GM04503 (cell line): Measurements from ENCODE around the gene METTL13.
A peak's percentile ranks its signal among the peaks of the same experiment; 100 is the strongest.

Experiments
- DNase-seq: peaks from one replicate; pipeline ENCODE4 v3.0.0-alpha.2; 2012; ENCODE audit warnings: low read depth

METTL13 gene

GRCh38 chr1:171781176-171781875, at the start of gene METTL13:
TSS of gene METTL13 (plus strand) at chr1:171781660. CDS start at chr1:171781968, 308 bp downstream.
- peak; percentile 97 for DNase-seq

- DNase-seq = no peak
These were observed 45.3 kb upstream of the METTL13 start for GRCh38 chr1:171736196-171736595.

- DNase-seq = no peak
These were observed 42.5 kb upstream of the METTL13 start for GRCh38 chr1:171738911-171739310.

GRCh38 chr1:171739656-171740055, 41.8 kb upstream of the METTL13 start:
- no peak for DNase-seq

- no peak for DNase-seq
These were observed 41.0 kb upstream of the METTL13 start for GRCh38 chr1:171740356-171740863.

GRCh38 chr1:171740987-171741871, 40.2 kb upstream of the METTL13 start:
- no peak for DNase-seq

GRCh38 chr1:171741872-171742576, 39.4 kb upstream of the METTL13 start, which contains the start of gene VAMP4:
TSS of gene VAMP4 (minus strand) at chr1:171742065. CDS start at chr1:171738414, 3,651 bp downstream.
- DNase-seq = no peak

GRCh38 chr1:171742577-171742922, 38.9 kb upstream of the METTL13 start:
- no peak for DNase-seq

- no peak for DNase-seq
These were observed 38.2 kb upstream of the METTL13 start for GRCh38 chr1:171743081-171743870.

GRCh38 chr1:171744986-171745385, 36.5 kb upstream of the METTL13 start:
- DNase-seq = no peak

GRCh38 chr1:171748651-171749050, 32.8 kb upstream of the METTL13 start:
- DNase-seq = no peak

- no peak for DNase-seq
These were observed 30.2 kb upstream of the METTL13 start for GRCh38 chr1:171751221-171751620.

GRCh38 chr1:171753182-171753581, 28.3 kb upstream of the METTL13 start:
- DNase-seq = no peak

- no peak for DNase-seq
These were observed 27.6 kb upstream of the METTL13 start for GRCh38 chr1:171753685-171754352.

GRCh38 chr1:171754353-171754705, 27.1 kb upstream of the METTL13 start:
- DNase-seq = peak; percentile 82

GRCh38 chr1:171754971-171755370, 26.5 kb upstream of the METTL13 start:
- no peak for DNase-seq

GRCh38 chr1:171756856-171757255, 24.6 kb upstream of the METTL13 start:
- no peak for DNase-seq

GRCh38 chr1:171758011-171758410, 23.4 kb upstream of the METTL13 start:
- DNase-seq = no peak

GRCh38 chr1:171762143-171762563, 19.3 kb upstream of the METTL13 start:
- no peak for DNase-seq

GRCh38 chr1:171763764-171764163, 17.7 kb upstream of the METTL13 start:
- DNase-seq = no peak

- DNase-seq = no peak
These were observed 12.3 kb upstream of the METTL13 start for GRCh38 chr1:171769171-171769570.
